Smooth muscle cell (in vitro differentiated cells): Measurements from ENCODE around the gene USP10. TPM values are rescaled to one million over a fixed set of nuclear protein-coding genes. Genes with fewer than 3 reads are reported as not detected.

ENCODE experiments used
- DNase-seq: peaks from one replicate; lab custom pipeline; 2025; ENCODE audit not compliant: unreplicated experiment; lab: John Stamatoyannopoulos, UW
- H2AFZ ChIP-seq: fragments of 200-600 bp; sonication (generic); 2 replicates; pipeline ENCODE4 v1.6.0; 2016; ENCODE audit warnings: antibody characterized with exemption, low read depth, mild to moderate bottlenecking
- H3F3A ChIP-seq: fragments of 200-600 bp; sonication (generic); 2 replicates; pipeline ENCODE4 v1.6.0; 2017; ENCODE audit warnings: antibody characterized with exemption, low read depth
- H3K27ac ChIP-seq: fragments of 200-600 bp; sonication (generic); 2 replicates; pipeline ENCODE4 v1.5.1; 2016; ENCODE audit warnings: low read depth, mild to moderate bottlenecking
- H3K27me3 ChIP-seq: fragments of 200-600 bp; sonication (generic); 2 replicates; pipeline ENCODE4 v1.6.1; 2016; ENCODE audit warnings: low read depth, mild to moderate bottlenecking
- H3K36me3 ChIP-seq: fragments of 200-600 bp; sonication (generic); 2 replicates; pipeline ENCODE4 v1.5.1; 2016; ENCODE audit warnings: low read depth
- H3K4me1 ChIP-seq: fragments of 200-600 bp; sonication (generic); 2 replicates; pipeline ENCODE4 v1.5.1; 2016; ENCODE audit warnings: low read depth
- H3K4me2 ChIP-seq: fragments of 200-600 bp; sonication (generic); 2 replicates; pipeline ENCODE4 v1.6.0; 2016; ENCODE audit warnings: mild to moderate bottlenecking
- H3K4me3 ChIP-seq: fragments of 200-600 bp; sonication (generic); 2 replicates; pipeline ENCODE4 v1.5.1; 2016; ENCODE audit warnings: mild to moderate bottlenecking
- H3K79me2 ChIP-seq: fragments of 200-600 bp; sonication (generic); 2 replicates; pipeline ENCODE4 v1.6.0; 2016; ENCODE audit warnings: low read depth, mild to moderate bottlenecking
- H3K9ac ChIP-seq: fragments of 200-600 bp; sonication (generic); 2 replicates; pipeline ENCODE4 v1.6.0; 2016; ENCODE audit warnings: low read depth
- H3K9me3 ChIP-seq: fragments of 200-600 bp; sonication (generic); replicated peaks from 2 replicates; pipeline ENCODE4 v1.5.1; 2016; ENCODE audit warnings: low read depth
- H4K20me1 ChIP-seq: fragments of 200-600 bp; sonication (generic); 2 replicates; pipeline ENCODE4 v1.6.0; 2016; ENCODE audit warnings: low read depth
- WGBS: methylation state at CpG from one replicate; pipeline ENCODE4 v1.1.7; 2016; ENCODE audit warnings: low lambda C conversion rate; 5-methylcytosine and 5-hydroxymethylcytosine counted together
- polyA plus RNA-seq: library from polyadenylated mRNA; unstranded; fragments of >200 nt; fragmentation: Nextera tagmentation; extraction: Ambion mirVana; gene quantifications from 2 replicates; pipeline ENCODE4 v1.2.1, GENCODE V29; 2016
- total RNA-seq: library from RNA; depleted of rRNA; stranded (reverse); fragments of >200 nt; gene quantifications from 2 replicates; pipeline ENCODE4 v1.2.3, GENCODE V29; 2014
- TF ChIP-seq, protein P1 (sequence below): fragments of 200-600 bp; sonication (generic); IDR thresholded peaks from 2 replicates; pipeline ENCODE4 v1.5.1; 2017; ENCODE audit warnings: borderline replicate concordance, mild to moderate bottlenecking, antibody characterized with exemption; ENCODE audit not compliant: insufficient read depth, poor library complexity, severe bottlenecking

The USP10 gene
- total and polyA plus RNA-seq, 2 experiments from 2014 or later, result 52.5 to 56.1 TPM

DNA sequence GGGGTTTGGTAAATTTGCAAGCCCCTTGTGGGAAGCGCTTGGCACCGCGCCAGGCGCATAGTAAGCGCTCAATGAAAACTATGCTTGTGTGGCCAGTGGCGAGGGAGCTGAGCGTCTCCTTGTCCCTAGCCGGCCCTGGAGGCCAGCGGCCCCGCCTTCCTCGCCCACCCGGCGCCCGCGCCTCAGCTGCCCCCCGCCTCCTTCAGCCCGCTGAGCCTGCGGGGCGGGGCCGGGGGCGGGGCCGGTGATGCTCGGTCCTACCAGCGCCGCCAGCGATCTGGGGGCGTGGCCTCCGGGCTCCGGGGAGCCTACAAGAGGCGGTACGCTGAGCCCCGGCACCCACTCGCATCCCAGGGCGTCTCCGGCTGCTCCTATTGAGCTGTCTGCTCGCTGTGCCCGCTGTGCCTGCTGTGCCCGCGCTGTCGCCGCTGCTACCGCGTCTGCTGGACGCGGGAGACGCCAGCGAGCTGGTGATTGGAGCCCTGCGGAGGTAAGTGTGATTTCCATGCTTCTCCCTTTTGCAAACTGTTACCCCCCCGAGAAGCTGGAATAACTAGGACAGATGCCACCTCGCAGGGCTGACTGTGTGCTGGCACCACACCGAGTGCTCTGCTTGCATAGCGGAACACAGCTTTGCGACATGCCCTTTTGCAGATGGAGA is 120.0 kb downstream of the USP10 start, which contains the start of gene CRISPLD2:
TSS of gene CRISPLD2 (plus strand) at position 342 of the 661 bp plus-strand sequence. CDS start 18,511 bp downstream, outside the sequence.
- Histone ChIP-seq H3K36me3 (no peaks in the 10 kb centered on the region), H3K4me3 (peak within 1 kb of the TSS; percentile 66), H2AFZ (no peak within 1 kb of the TSS), H3F3A (peaks cover 10% of the 10 kb centered on the region), H3K27me3 (no peaks in the 10 kb centered on the region), H3K79me2 (peaks cover 50% of the 10 kb centered on the region), H3K9me3 (no peaks in the 10 kb centered on the region), H3K4me2 (peak within 1 kb of the TSS; percentile 97), H3K9ac (peak within 1 kb of the TSS; percentile 26), H3K4me1 (no peaks in the 10 kb centered on the region), H4K20me1 (peaks cover 32% of the 10 kb centered on the region), H3K27ac (peak within 1 kb of the TSS; percentile 95)
- TF ChIP-seq, protein P1, sequence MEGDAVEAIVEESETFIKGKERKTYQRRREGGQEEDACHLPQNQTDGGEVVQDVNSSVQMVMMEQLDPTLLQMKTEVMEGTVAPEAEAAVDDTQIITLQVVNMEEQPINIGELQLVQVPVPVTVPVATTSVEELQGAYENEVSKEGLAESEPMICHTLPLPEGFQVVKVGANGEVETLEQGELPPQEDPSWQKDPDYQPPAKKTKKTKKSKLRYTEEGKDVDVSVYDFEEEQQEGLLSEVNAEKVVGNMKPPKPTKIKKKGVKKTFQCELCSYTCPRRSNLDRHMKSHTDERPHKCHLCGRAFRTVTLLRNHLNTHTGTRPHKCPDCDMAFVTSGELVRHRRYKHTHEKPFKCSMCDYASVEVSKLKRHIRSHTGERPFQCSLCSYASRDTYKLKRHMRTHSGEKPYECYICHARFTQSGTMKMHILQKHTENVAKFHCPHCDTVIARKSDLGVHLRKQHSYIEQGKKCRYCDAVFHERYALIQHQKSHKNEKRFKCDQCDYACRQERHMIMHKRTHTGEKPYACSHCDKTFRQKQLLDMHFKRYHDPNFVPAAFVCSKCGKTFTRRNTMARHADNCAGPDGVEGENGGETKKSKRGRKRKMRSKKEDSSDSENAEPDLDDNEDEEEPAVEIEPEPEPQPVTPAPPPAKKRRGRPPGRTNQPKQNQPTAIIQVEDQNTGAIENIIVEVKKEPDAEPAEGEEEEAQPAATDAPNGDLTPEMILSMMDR, result no peak
- 4% methylated on average over 32 of the region's 53 CpGs for WGBS
- peak; percentile 89 for DNase-seq

DNA sequence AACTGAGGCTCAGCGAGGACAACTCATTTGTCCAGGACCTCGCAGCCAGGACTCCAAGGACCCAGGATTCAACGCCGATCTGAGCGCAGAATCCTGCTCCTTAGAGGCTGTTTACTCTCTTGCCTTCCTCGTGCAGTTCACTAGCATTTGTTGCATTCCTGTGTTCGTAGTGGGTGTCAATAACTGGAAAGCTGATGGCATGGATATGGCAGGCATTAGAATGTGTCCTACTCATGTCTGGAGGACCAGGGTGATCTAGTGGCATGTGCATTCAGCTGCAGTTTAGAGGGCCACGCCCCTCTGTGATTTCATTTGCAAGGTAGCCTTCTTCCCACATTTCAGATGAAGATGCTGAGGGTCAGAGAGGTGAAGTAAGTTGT is 120.5 kb downstream of the USP10 start:
- peak overlapping the region; percentile 22 for H3K27ac ChIP-seq
- DNase-seq, result no peak
- H3K4me1 ChIP-seq, result no peaks in the 10 kb centered on the region
- peaks cover 32% of the 10 kb centered on the region for H4K20me1 ChIP-seq
- H3K9me3 ChIP-seq, result no peaks in the 10 kb centered on the region
- H2AFZ ChIP-seq, result no peak overlapping the region
- TF ChIP-seq, protein P1, result no peak
- H3K9ac ChIP-seq, result peak overlapping the region; percentile 26
- H3F3A ChIP-seq, result peaks cover 15% of the 10 kb centered on the region
- WGBS, result 47% methylated on average over 8 of the region's 8 CpGs
- peak overlapping the region; percentile 97 for H3K4me2 ChIP-seq
- H3K36me3 ChIP-seq, result no peaks in the 10 kb centered on the region
- peak overlapping the region; percentile 66 for H3K4me3 ChIP-seq
- no peaks in the 10 kb centered on the region for H3K27me3 ChIP-seq
- peaks cover 55% of the 10 kb centered on the region for H3K79me2 ChIP-seq

DNA sequence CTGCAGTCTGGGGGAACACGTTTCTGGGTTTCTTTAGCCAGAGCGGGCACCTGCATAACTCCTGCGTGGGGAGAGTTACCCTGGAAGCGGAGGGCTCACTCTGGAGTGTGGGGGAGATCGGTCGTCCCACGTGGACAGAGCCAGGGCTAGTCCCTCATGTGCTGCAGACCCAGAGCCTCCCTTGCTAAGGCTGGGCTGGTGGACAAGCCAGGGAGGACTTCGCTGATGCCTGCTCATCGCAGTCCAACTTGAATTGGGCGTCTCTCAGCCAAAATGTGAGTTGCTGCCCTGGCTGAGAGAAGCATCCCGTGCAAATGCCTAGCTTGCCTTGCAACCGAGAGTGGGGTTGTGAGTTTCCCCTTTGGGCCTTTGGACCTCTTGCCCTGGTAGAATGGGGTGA is 121.0 kb downstream of the USP10 start:
- Histone ChIP-seq H3K4me1 (no peaks in the 10 kb centered on the region), H3K27ac (peak overlapping the region; percentile 95), H3K4me2 (peak overlapping the region; percentile 97), H3K4me3 (peak overlapping the region; percentile 66), H3F3A (peaks cover 20% of the 10 kb centered on the region), H3K27me3 (no peaks in the 10 kb centered on the region), H4K20me1 (peaks cover 32% of the 10 kb centered on the region), H2AFZ (no peak overlapping the region), H3K9me3 (no peaks in the 10 kb centered on the region), H3K36me3 (no peaks in the 10 kb centered on the region), H3K79me2 (peaks cover 60% of the 10 kb centered on the region), H3K9ac (peak overlapping the region; percentile 26)
- no peak for DNase-seq
- TF ChIP-seq, protein P1, result no peak
- 76% methylated on average over 12 of the region's 12 CpGs for WGBS

DNA sequence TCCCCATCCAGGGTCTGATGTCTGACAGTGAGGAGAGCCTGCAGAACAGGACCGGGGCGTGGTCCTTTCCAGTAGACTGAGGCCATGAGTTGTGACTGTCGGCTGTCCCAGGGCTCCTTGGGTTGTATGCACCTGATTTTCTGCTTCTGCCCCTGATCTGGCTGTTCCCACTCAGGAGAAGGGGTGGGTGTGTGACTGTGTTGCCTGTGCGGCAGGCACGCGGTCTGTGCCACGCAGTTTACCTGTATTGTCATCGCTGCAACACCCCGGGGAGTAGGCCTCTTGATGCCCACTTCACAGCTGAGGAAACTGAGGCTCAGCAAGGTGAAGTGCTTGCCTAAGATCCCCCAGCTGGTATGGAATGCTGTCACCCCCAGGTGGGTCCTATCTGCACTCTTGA is 121.4 kb downstream of the USP10 start:
- Histone ChIP-seq H3K9me3 (no peaks in the 10 kb centered on the region), H3K27ac (peak overlapping the region; percentile 95), H3K36me3 (no peaks in the 10 kb centered on the region), H3K27me3 (no peaks in the 10 kb centered on the region), H3K4me1 (no peaks in the 10 kb centered on the region), H3K9ac (peak overlapping the region; percentile 26), H3K4me2 (peak overlapping the region; percentile 97), H4K20me1 (peaks cover 36% of the 10 kb centered on the region), H2AFZ (no peak overlapping the region), H3K79me2 (peaks cover 64% of the 10 kb centered on the region), H3K4me3 (peak overlapping the region; percentile 66), H3F3A (peaks cover 24% of the 10 kb centered on the region)
- no peak for DNase-seq
- 90% methylated on average over 9 of the region's 9 CpGs for WGBS
- TF ChIP-seq, protein P1, result no peak
